ENCODE data around the gene DNAH14.

DNA sequence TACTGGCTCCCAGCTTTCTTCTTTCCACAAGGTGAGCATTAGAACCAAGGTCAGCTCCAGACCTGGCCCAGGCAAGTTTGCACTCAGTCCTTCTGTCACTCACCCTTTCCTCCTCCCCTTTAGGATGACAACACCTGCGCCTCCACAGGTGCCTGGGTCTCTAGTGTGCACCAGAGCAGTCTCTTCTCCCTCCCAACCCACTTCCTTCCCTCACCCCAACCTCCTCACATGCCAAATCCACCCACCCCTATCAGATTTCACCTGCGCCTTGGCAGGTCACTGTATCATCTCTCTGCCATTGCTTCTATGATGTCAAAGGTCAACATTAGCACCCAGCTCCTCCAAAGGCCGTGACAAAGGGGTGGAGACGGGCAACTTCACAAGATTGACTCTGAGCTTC lies 460.4 kb downstream of the DNAH14 start:
- TF ChIP-seq, protein P1, sequence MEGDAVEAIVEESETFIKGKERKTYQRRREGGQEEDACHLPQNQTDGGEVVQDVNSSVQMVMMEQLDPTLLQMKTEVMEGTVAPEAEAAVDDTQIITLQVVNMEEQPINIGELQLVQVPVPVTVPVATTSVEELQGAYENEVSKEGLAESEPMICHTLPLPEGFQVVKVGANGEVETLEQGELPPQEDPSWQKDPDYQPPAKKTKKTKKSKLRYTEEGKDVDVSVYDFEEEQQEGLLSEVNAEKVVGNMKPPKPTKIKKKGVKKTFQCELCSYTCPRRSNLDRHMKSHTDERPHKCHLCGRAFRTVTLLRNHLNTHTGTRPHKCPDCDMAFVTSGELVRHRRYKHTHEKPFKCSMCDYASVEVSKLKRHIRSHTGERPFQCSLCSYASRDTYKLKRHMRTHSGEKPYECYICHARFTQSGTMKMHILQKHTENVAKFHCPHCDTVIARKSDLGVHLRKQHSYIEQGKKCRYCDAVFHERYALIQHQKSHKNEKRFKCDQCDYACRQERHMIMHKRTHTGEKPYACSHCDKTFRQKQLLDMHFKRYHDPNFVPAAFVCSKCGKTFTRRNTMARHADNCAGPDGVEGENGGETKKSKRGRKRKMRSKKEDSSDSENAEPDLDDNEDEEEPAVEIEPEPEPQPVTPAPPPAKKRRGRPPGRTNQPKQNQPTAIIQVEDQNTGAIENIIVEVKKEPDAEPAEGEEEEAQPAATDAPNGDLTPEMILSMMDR (IDR thresholded peaks at IDR 0.05) = no peak
- no peak for TF ChIP-seq POLR2A (IDR thresholded peaks at IDR 0.05)

Measured in adrenal gland (tissue), 5 donors.